RWPE2 (cell line): Measurements from ENCODE around the gene PKIB.

Experiments
- ATAC-seq: fragments of 200-7000 bp; cut with Tn5 transposase; 3 replicates; pipeline ENCODE4 v1.9.1; 2021; ENCODE audit warnings: low read depth
- DNase-seq: peaks from one replicate; pipeline ENCODE4 v3.0.0-alpha.2; 2020; ENCODE audit warnings: low spot score
- H3K27ac ChIP-seq: fragments of 450-650 bp; 2 replicates; pipeline ENCODE4 v1.5.1; 2017; ENCODE audit warnings: mild to moderate bottlenecking; ENCODE audit not compliant: poor library complexity, severe bottlenecking
- H3K27me3 ChIP-seq: fragments of 250-450 bp; sonication (Bioruptor Pico); 2 replicates; pipeline ENCODE4 v1.5.1; 2021; ENCODE audit warnings: mild to moderate bottlenecking, moderate library complexity; ENCODE audit not compliant: insufficient read depth, poor library complexity, severe bottlenecking
- H3K36me3 ChIP-seq: fragments of 250-450 bp; sonication (Bioruptor Pico); 2 replicates; pipeline ENCODE4 v1.5.1; 2020; ENCODE audit warnings: low read depth, mild to moderate bottlenecking, moderate library complexity
- H3K4me1 ChIP-seq: fragments of 250-450 bp; sonication (Bioruptor Pico); 2 replicates; pipeline ENCODE4 v1.5.1; 2021; ENCODE audit warnings: mild to moderate bottlenecking, moderate library complexity; ENCODE audit not compliant: insufficient read depth, poor library complexity, severe bottlenecking
- H3K4me3 ChIP-seq: fragments of 250-450 bp; sonication (Bioruptor Pico); 2 replicates; pipeline ENCODE4 v1.5.1; 2021; ENCODE audit warnings: mild to moderate bottlenecking, moderate library complexity; ENCODE audit not compliant: severe bottlenecking
- H3K9me3 ChIP-seq: fragments of 250-450 bp; sonication (Bioruptor Pico); 2 replicates; pipeline ENCODE4 v1.5.1; 2021; ENCODE audit warnings: mild to moderate bottlenecking, moderate library complexity; ENCODE audit not compliant: severe bottlenecking
- TF ChIP-seq, protein P1 (sequence below): fragments of 450-650 bp; IDR thresholded peaks from one replicate; pipeline ENCODE4 v1.5.1; 2017; ENCODE audit warnings: mild to moderate bottlenecking, moderate library complexity; ENCODE audit not compliant: poor library complexity, severe bottlenecking

PKIB gene

DNA sequence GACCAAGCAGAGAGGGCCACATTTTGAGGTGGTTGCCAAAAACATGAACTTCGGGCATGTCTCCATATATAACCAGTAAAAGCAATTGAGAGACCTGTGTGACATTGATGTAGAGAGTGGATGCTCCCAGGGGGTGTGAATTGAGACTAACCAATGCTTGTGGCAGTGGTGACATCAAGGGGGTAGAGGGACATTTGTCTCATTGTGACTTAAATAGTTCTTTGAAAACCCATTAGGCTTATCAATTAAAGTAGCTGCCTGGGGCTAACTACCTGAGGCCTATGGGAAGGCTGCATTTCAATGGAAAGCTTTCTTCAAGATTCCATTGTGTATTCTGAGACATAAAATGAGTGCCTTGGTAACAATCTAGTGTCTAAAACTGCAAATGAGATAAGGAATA, 87.3 kb downstream of the PKIB start:
- DNase-seq (no peak), ATAC-seq (no peak)
- Histone ChIP-seq H3K36me3 (no peaks in the 10 kb centered on the region), H3K4me3 (no peak overlapping the region), H3K27ac (peak overlapping the region; percentile 86), H3K4me1 (peaks cover 21% of the 10 kb centered on the region), H3K9me3 (no peaks in the 10 kb centered on the region), H3K27me3 (no peaks in the 10 kb centered on the region)
- TF ChIP-seq, protein P1, sequence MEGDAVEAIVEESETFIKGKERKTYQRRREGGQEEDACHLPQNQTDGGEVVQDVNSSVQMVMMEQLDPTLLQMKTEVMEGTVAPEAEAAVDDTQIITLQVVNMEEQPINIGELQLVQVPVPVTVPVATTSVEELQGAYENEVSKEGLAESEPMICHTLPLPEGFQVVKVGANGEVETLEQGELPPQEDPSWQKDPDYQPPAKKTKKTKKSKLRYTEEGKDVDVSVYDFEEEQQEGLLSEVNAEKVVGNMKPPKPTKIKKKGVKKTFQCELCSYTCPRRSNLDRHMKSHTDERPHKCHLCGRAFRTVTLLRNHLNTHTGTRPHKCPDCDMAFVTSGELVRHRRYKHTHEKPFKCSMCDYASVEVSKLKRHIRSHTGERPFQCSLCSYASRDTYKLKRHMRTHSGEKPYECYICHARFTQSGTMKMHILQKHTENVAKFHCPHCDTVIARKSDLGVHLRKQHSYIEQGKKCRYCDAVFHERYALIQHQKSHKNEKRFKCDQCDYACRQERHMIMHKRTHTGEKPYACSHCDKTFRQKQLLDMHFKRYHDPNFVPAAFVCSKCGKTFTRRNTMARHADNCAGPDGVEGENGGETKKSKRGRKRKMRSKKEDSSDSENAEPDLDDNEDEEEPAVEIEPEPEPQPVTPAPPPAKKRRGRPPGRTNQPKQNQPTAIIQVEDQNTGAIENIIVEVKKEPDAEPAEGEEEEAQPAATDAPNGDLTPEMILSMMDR = no peak

- H3K9me3 ChIP-seq = no peaks in the 10 kb centered on the region
- DNase-seq (no peak), ATAC-seq (no peak)
- H3K36me3 ChIP-seq = no peaks in the 10 kb centered on the region
- no peaks in the 10 kb centered on the region for H3K27me3 ChIP-seq
- H3K27ac ChIP-seq = no peak overlapping the region
- no peak overlapping the region for H3K4me3 ChIP-seq
- TF ChIP-seq, protein P1 = no peak
- H3K4me1 ChIP-seq = peaks cover 2% of the 10 kb centered on the region
Observed at GRCh38 chr6:122701666-122702065, 91.5 kb downstream of the PKIB start.

GRCh38 chr6:122702841-122703240, 92.6 kb downstream of the PKIB start:
- DNase-seq (no peak), ATAC-seq (no peak)
- H3K4me1 ChIP-seq = no peaks in the 10 kb centered on the region
- H3K27ac ChIP-seq = no peak overlapping the region
- peaks cover 3% of the 10 kb centered on the region for H3K9me3 ChIP-seq
- TF ChIP-seq, protein P1 = no peak
- H3K4me3 ChIP-seq = no peak overlapping the region
- no peaks in the 10 kb centered on the region for H3K27me3 ChIP-seq
- H3K36me3 ChIP-seq = no peaks in the 10 kb centered on the region

DNA sequence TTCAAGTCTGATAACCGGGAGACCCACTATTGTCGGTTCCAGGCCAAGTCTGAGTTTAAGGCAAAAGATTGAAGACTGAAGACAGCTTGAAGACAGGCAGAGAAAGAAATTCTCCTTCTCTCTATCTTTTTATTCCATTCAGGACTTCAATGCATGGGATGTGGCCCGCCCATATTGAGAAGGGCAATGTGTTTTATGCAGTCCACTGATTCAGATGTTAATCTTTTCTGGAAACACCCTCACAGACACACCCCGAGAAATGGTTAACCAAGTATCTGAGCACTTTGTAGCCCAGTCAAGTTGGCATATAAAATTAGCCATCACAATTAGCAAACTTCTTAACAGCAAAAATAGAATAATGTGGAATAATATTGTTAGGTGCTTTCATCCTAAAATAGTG, 93.9 kb downstream of the PKIB start:
- peaks cover 3% of the 10 kb centered on the region for H3K9me3 ChIP-seq
- ATAC-seq (no peak), DNase-seq (no peak)
- H3K27ac ChIP-seq = no peak overlapping the region
- no peak overlapping the region for H3K4me3 ChIP-seq
- H3K36me3 ChIP-seq = no peaks in the 10 kb centered on the region
- TF ChIP-seq, protein P1 = no peak
- H3K27me3 ChIP-seq = no peaks in the 10 kb centered on the region
- H3K4me1 ChIP-seq = no peaks in the 10 kb centered on the region

- DNase-seq = no peak
- no peak for ATAC-seq
Observed at GRCh38 chr6:122709922-122710512, 99.8 kb downstream of the PKIB start.

More at GRCh38 chr6:122709922-122710512, 99.8 kb downstream of the PKIB start:
- peaks cover 3% of the 10 kb centered on the region for H3K9me3 ChIP-seq
- H3K4me1 ChIP-seq = peaks cover 8% of the 10 kb centered on the region
- TF ChIP-seq, protein P1 = no peak
- no peaks in the 10 kb centered on the region for H3K36me3 ChIP-seq
- H3K27ac ChIP-seq = no peak overlapping the region
- no peaks in the 10 kb centered on the region for H3K27me3 ChIP-seq
- H3K4me3 ChIP-seq = no peak overlapping the region
